ENCODE data around the gene TMEM253. TPM values are rescaled to one million over a fixed set of nuclear protein-coding genes. Genes with fewer than 3 reads are reported as not detected.

Gene TMEM253
- total RNA-seq, 4 donors from 2014 or later: 9.1 to 140 (median 124) TPM

- peaks cover 0 to 12% (median 0%) of the 10 kb centered on the region in 3 donors for H3K36me3 ChIP-seq
- H3K27ac ChIP-seq: peak overlapping the region; percentile 79 to 90 (median 84)
- H3K27me3 ChIP-seq: no peaks in the 10 kb centered on the region
- H3K4me3 ChIP-seq: peak overlapping the region; percentile 66 to 90 (median 82)
- no peaks in the 10 kb centered on the region for H3K9me3 ChIP-seq
- TF ChIP-seq, protein P1, sequence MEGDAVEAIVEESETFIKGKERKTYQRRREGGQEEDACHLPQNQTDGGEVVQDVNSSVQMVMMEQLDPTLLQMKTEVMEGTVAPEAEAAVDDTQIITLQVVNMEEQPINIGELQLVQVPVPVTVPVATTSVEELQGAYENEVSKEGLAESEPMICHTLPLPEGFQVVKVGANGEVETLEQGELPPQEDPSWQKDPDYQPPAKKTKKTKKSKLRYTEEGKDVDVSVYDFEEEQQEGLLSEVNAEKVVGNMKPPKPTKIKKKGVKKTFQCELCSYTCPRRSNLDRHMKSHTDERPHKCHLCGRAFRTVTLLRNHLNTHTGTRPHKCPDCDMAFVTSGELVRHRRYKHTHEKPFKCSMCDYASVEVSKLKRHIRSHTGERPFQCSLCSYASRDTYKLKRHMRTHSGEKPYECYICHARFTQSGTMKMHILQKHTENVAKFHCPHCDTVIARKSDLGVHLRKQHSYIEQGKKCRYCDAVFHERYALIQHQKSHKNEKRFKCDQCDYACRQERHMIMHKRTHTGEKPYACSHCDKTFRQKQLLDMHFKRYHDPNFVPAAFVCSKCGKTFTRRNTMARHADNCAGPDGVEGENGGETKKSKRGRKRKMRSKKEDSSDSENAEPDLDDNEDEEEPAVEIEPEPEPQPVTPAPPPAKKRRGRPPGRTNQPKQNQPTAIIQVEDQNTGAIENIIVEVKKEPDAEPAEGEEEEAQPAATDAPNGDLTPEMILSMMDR (IDR thresholded peaks at IDR 0.05): no peak
- no peak for TF ChIP-seq POLR2A (IDR thresholded peaks at IDR 0.05)
- peaks cover 0 to 36% (median 26%) of the 10 kb centered on the region in 4 donors for H3K4me1 ChIP-seq
- no peak for DNase-seq
Measured at GRCh38 chr14:21069388-21070082, 31.3 kb upstream of the TMEM253 start.

DNA sequence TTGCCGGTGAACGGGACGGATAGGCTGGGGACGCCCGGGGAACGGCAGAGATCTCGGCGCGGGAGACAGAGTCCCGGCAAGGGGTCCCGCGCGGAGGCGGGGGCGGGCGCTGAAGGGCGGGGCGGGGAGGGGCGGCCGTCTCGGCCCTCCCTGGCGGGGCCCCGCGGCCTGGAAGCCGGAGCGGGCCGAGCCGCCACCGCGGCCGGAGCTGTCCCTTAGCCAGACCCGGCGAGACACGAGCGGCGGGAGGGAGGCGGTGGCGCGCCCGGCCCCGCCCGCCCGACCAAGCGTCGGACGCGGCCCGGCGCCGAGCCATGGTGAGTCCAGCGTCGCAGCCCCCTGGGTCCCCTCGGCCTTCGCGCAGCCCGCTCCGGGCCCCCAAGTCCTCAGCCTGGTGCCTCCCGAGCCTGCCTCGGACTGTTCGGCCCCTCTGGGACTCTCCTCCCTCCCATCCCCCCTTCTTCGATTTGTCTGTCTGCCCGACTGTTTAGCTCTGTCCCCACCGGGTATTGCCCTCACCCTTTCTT lies 30.7 kb upstream of the TMEM253 start, which contains the start of gene ARHGEF40:
ARHGEF40 (plus strand) TSS at position 222 of the 527 bp plus-strand sequence; CDS start at position 315, 93 bp downstream.
- H3K27me3 ChIP-seq: no peaks in the 10 kb centered on the region
- peak within 1 kb of the TSS; percentile 79 to 90 (median 84) for H3K27ac ChIP-seq
- peak; percentile 34 to 77 (median 69) for DNase-seq
- peaks cover 0 to 36% (median 26%) of the 10 kb centered on the region in 4 donors for H3K4me1 ChIP-seq
- peaks cover 0 to 13% (median 0%) of the 10 kb centered on the region in 3 donors for H3K36me3 ChIP-seq
- TF ChIP-seq, protein P1 (IDR thresholded peaks at IDR 0.05): no peak
- TF ChIP-seq POLR2A (IDR thresholded peaks at IDR 0.05): no peak
- H3K9me3 ChIP-seq: no peaks in the 10 kb centered on the region
- H3K4me3 ChIP-seq: peak within 1 kb of the TSS; percentile 66 to 90 (median 82)

GRCh38 chr14:21070610-21071224 lies 30.1 kb upstream of the TMEM253 start:
- peak; percentile 39 to 68 (median 58) for DNase-seq
- no peaks in the 10 kb centered on the region for H3K9me3 ChIP-seq
- no peaks in the 10 kb centered on the region for H3K27me3 ChIP-seq
- H3K4me1 ChIP-seq: peaks cover 0 to 36% (median 26%) of the 10 kb centered on the region in 4 donors
- TF ChIP-seq, protein P1 (IDR thresholded peaks at IDR 0.05): no peak
- TF ChIP-seq POLR2A (IDR thresholded peaks at IDR 0.05): no peak
- peak overlapping the region; percentile 66 to 90 (median 82) for H3K4me3 ChIP-seq
- H3K36me3 ChIP-seq: peaks cover 0 to 16% (median 0%) of the 10 kb centered on the region in 3 donors
- H3K27ac ChIP-seq: peak overlapping the region; percentile 79 to 90 (median 84)

DNA sequence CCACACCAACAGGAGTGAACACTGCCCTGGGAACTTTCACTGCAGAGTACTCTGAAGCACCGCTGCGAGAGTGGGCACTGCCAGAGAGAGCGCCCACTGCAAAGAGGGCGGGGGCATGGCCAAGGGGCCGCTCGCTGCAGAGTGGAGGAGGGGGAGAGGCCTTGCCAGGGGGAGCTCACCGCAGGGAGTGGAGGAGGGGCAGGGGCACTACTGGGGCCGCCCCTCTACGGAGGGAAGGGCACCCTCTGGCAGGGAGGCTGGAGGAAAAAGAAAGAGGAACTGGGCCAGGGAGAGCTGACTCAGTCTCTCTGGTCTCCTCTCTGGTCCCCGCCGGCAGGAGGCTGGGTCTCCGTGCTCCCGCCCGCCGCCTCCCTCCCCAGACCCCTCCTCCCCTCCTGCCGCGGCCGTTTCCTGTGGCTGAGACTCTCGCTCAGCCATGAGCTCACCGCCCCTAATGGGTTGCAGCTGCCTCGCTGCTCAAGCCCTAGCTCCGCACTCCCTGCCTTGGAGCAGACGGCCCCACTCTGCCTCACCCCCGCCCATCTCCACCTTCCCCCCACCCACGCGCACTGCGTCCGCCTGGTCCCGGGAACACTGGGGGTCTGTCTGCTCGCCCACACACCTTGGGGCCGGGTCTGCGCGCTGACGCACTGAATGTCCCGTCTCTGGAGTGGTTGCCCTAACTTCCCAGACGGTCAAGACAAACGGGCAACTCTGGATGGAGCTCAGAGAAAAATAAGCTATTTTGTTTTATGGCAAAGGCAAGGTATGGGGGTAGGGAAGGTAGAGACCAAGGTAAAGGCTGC lies 29.4 kb upstream of the TMEM253 start:
- Histone ChIP-seq H3K27ac (peak overlapping the region; percentile 79 to 90 (median 84)), H3K4me3 (peak overlapping the region; percentile 66 to 90 (median 82)), H3K9me3 (no peaks in the 10 kb centered on the region), H3K4me1 (peaks cover 0 to 36% (median 26%) of the 10 kb centered on the region in 4 donors), H3K27me3 (no peaks in the 10 kb centered on the region), H3K36me3 (peaks cover 0 to 20% (median 0%) of the 10 kb centered on the region in 3 donors)
- DNase-seq: peak; percentile 74 to 89 (median 81)
- TF ChIP-seq, protein P1 (IDR thresholded peaks at IDR 0.05): peak in 1 of 6 experiments; percentile 9
- no peak for TF ChIP-seq POLR2A (IDR thresholded peaks at IDR 0.05)

DNA sequence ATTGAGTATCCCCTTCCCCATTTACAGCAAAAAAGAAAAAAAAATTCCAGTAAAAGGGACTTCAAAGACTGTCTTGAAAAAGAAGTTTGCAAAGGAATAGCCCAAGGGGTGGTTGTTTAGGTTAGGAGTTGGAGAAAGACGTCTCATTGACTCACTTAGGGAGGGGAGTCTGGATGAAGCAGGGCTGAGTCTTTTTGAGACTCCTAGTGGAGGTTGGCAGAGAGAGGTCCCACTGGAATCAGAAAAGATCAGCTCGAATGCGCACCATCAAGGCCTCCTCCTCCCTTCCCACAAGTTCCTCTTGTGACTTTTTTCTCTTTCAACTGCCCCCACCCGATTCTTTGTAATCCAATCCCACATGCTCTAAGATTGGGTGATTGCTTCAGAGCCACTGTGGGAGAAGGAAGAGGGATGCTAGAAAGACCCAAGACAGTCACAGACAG lies 28.8 kb upstream of the TMEM253 start:
- TF ChIP-seq POLR2A (IDR thresholded peaks at IDR 0.05): no peak
- TF ChIP-seq, protein P1 (IDR thresholded peaks at IDR 0.05): no peak

More for the DNA sequence above, 28.8 kb upstream of the TMEM253 start:
- no peak for DNase-seq
- Histone ChIP-seq H3K27ac (peak overlapping the region; percentile 79 to 90 (median 84)), H3K36me3 (peaks cover 0 to 25% (median 0%) of the 10 kb centered on the region in 3 donors), H3K9me3 (no peaks in the 10 kb centered on the region), H3K4me1 (peaks cover 0 to 36% (median 26%) of the 10 kb centered on the region in 4 donors), H3K27me3 (no peaks in the 10 kb centered on the region), H3K4me3 (peak overlapping the region in 3 of 4 donors; percentile 82 to 90 (median 83))

All from Peyer's patch (tissue), 4 donors.